HG03442 (cell line): ENCODE results near the gene MPI.
"Not testable (repeated sequence)": the region's sequence is repeated elsewhere in the genome, so short reads cannot be mapped to it uniquely, and the experiment has no call there.

Experiments used
- ATAC-seq: cut with Tn5 transposase; IDR thresholded peaks from one replicate; pipeline ENCODE4 v1.9.1; 2021; ENCODE audit warnings: mild to moderate bottlenecking, moderate library complexity; ENCODE audit not compliant: unreplicated experiment

MPI gene

GRCh38 chr15:74924525-74924924, 34.7 kb downstream of the MPI start:
- ATAC-seq, result no peak

- ATAC-seq, result no peak
These were observed 38.9 kb downstream of the MPI start for GRCh38 chr15:74928771-74929198.

GRCh38 chr15:74933573-74933972, 43.7 kb downstream of the MPI start:
- no peak for ATAC-seq

GRCh38 chr15:74935193-74935592, 45.4 kb downstream of the MPI start:
- ATAC-seq, result not testable (repeated sequence)

- ATAC-seq, result no peak
These were observed 47.4 kb downstream of the MPI start for GRCh38 chr15:74937272-74937589.

- peak; percentile 84 for ATAC-seq
These were observed 47.9 kb downstream of the MPI start, which contains the start of gene COX5A for GRCh38 chr15:74937590-74938371. Gene COX5A (minus strand): TSS chr15:74938073. CDS start chr15:74938014, 59 bp downstream.

GRCh38 chr15:74950078-74950908, 60.5 kb downstream of the MPI start:
- ATAC-seq, result no peak

- no peak for ATAC-seq
These were observed 61.2 kb downstream of the MPI start for GRCh38 chr15:74951006-74951405.
